Renal cortex interstitium (tissue), 11 donors: ENCODE data around the gene MDK. TPM values are rescaled to one million over a fixed set of nuclear protein-coding genes. Genes with fewer than 3 reads are reported as not detected.

Experiments used
- DNase-seq, 11 donors: peaks; one replicate each; pipeline ENCODE4 v3.0.0-alpha.2; 2013; ENCODE audit warnings: low read depth in 9 of 11, low spot score in 4 of 11; ENCODE audit errors: extremely low read depth in 1 of 11
- polyA plus RNA-seq, 3 donors: library from polyadenylated mRNA; unstranded; fragments of 120-200 nt; gene quantifications; one replicate each; pipeline ENCODE4 v1.2.1, GENCODE V29; 2013; ENCODE audit not compliant: insufficient read length in 3 of 3

MDK gene
- polyA plus RNA-seq, 3 donors: 660 to 1,040 (median 819) TPM

DNA sequence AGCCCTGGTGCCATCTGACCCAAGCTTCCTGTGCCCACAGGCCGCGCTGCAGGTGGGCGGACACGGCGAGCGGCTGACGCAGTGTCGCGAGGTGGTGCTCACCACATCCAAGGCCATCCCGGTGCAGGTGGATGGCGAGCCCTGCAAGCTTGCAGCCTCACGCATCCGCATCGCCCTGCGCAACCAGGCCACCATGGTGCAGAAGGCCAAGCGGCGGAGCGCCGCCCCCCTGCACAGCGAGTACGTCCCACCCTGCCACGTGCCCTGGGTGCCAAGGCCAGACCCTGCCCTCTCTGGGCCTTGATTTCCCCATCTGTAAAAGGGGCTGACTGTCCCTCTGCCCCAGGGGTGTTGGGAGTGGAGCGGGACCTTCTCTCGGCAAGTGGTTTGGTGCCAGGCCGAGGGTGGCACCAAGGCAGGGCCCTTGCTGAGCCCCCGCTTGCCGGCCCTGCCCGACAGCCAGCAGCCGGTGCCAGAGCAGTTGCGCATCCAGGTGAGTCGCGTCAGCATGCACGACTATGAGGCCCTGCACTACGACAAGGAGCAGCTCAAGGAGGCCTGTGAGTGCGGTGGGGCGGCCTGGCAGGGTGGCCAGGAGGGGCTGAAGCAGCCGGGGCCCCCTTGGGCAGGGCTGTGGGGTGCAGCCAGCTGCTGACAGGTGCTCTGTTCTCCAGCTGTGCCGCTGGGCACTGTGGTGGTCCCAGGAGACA is 5.9 kb upstream of the MDK start:
- DNase-seq: no peak

DNA sequence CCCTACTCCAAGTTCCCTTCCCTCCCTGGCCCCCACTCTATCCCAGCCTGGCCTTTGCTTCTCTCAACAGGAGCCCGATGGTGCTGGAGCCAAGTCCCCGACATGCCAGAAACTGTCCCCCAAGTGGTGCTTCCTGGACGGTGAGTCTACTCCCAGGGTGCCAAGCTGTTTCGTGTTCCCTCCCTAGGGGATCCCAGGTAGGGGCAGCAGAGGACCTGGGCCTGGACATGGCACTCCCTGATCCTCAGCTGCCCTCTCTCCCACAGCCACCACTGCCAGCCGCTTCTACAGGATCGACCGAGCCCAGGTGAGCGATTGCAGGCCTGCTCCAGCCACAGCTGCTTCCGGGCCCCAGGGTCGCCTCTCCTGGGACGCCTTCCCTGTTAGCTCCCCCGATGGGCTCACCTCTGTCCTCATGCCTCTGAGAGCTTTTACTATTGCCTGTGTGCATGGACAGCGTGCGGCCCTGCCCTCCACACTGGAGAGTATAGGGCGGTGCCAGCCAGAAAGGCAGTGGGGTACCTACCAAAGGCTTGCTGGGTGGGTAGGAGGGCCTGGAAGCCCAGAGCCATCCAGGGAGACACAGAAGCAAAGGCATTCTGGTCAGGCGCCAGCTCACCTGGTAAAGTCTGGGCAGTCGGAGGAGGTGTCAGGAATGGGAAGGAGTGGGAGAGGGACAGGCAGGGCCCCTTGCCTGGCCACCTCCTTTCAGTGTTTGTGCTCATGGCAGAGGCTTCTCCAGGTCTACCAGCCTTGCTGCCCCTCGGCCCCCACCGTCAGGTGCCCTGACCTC is 5.0 kb upstream of the MDK start:
- DNase-seq: no peak

DNA sequence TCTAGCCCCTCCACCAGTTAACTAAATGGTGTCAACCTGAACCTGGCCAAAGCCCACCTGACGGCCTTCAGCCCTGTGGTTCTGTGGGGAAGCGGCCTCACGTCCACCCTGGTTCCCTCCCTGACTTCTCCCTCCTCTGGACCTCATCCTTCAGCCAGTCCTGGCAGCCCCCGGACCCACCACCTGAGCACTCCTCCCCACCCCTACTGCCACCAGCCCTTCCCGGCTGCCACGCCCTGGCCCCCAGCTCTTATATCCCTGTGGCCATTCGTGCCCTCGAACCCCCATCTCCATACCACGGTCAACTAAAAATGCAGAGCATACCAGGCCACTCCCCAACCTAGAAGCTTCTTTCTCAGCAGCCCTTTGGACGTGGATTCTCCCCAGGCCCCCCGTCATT is 4.2 kb upstream of the MDK start:
- no peak for DNase-seq

DNA sequence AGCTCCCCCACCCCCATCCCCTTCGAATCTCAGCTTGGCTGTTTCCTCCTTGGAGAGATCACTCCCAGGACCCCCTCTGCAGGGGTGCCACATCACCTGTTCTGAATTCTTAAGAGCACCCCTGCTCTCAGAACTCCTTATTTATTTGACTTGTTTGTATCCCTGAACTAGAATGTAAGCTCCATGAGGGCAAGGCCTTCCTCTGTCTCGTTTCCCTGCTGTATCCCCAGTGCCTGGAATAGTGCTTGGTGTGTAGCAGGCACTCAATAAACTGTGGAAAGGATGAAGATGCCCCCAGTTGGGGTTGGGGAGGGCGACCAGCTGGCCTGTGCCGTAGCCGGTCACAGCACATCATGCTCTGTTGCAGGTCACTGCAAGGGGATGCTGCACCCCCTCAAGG is 3.6 kb upstream of the MDK start:
- DNase-seq: no peak

DNA sequence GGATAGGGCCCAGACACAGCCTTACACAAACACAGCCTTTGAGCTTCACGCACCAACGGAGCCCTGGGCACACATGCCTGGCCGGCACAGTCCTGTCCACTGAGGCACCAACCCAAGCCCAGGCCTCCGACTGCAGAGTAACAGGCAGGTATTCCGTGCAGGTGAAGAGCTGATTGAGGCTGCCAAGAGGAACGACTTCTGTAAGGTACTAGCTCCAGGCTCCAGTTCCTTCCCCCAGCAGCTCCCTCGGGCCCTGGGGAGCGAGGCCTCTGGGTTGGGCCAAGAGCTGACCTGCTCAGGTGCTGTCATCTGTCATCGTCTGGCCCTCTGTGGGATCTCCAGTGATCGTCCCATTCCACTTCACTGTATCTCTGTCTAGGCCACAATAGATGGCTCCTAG is 3.2 kb upstream of the MDK start:
- DNase-seq: no peak

DNA sequence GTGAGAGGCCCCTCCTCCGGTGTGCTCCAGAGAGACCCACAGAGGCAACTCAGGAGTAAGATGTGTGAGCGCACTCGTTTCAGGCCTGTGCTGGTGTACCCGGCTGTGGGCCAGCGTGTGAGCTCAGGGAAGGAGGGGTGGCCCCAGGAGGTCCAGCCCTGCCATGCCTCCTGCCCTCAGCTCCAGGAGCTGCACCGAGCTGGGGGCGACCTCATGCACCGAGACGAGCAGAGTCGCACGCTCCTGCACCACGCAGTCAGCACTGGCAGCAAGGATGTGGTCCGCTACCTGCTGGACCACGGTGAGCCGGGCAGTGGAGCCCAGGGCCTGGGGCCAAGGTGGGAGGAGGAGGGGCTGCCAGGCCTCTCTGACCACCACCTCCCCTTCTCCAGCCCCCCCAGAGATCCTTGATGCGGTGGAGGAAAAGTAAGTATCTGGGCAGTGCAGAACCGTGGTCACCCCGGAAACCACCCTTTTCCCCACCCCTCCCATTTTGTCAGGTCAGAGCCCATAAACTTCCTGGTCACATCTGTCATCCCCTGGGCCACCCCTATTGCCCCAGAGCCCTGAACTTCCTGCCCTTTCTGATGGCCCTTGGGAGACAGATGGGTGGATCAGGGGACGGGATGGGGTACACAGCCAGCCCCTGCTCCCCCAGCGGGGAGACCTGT is 2.5 kb upstream of the MDK start:
- no peak for DNase-seq

DNA sequence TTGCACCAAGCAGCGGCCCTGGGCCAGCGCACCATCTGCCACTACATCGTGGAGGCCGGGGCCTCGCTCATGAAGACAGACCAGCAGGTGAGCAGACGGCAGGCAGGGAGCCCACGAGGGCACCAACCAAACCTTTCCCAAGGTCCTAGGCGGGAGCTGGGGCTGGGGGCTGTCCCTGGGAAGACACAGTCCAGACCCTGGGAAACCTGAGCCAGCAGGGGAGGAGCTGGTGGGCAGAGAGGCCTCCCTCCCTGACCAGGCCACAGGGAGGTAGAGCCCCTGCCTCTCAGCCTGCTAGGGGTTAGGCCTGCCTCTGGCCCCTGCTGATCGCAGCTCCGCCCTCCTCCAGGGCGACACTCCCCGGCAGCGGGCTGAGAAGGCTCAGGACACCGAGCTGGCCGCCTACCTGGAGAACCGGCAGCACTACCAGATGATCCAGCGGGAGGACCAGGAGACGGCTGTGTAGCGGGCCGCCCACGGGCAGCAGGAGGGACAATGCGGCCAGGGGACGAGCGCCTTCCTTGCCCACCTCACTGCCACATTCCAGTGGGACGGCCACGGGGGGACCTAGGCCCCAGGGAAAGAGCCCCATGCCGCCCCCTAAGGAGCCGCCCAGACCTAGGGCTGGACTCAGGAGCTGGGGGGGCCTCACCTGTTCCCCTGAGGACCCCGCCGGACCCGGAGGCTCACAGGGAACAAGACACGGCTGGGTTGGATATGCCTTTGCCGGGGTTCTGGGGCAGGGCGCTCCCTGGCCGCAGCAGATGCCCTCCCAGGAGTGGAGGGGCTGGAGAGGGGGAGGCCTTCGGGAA is 1.8 kb upstream of the MDK start:
- DNase-seq: peak in 3 of 11 donors; percentile 67 to 80 (median 77)

DNA sequence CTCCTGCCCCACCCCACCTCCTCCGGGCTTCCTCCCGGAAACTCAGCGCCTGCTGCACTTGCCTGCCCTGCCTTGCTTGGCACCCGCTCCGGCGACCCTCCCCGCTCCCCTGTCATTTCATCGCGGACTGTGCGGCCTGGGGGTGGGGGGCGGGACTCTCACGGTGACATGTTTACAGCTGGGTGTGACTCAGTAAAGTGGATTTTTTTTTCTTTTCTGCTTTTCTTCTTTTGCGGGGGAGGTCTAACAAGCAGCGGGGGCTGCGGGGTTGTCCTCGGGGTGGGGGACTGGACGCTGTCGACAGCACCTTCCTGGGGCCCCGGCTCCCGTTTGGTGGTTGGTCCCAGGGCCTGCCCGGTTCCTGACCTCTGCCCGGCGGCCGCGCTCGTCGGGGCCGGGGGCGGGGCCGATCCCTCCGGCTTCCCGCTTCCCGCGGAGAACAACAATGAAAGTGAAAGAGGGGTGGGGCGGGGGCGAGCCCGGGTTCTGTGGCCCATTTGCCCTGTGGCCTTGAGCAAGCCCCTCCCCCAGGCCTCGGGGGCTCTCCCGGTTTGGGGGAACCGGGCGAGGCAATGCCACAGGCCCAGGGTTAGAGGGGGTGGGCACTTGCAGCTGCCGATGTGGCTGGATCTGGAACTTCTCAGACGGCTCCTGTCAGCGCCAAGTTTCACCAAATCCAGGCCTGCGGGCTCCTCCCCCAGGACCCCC is 975 bp upstream of the MDK start:
- DNase-seq: no peak

DNA sequence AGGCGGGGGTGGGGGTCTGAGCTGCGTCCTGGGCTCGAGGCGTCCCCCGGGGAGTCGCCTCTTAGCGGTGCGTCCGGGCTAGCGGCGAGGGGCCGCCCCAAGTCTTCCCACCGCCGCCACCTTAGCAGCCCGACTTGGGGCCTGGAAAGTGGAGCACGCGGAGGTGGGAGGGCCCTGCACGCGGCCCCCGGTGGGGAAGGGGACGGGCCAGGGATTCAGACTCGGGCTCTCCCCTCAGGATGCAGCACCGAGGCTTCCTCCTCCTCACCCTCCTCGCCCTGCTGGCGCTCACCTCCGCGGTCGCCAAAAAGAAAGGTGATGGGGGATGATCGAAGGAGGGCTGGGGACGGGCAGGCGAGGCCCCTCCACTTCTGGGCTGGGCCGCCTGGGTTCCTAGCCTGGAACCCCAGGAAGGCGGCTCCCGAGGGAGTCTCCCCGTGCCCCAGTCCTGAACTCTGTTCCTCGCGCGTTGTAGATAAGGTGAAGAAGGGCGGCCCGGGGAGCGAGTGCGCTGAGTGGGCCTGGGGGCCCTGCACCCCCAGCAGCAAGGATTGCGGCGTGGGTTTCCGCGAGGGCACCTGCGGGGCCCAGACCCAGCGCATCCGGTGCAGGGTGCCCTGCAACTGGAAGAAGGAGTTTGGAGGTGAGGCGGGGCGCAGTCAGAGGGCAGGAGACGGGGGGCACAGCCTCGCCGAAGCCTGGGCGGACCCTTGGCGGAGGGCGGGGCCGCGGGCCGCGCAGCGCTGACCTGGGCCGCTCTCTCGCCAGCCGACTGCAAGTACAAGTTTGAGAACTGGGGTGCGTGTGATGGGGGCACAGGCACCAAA is 563 bp downstream of the MDK start:
- no peak for DNase-seq

DNA sequence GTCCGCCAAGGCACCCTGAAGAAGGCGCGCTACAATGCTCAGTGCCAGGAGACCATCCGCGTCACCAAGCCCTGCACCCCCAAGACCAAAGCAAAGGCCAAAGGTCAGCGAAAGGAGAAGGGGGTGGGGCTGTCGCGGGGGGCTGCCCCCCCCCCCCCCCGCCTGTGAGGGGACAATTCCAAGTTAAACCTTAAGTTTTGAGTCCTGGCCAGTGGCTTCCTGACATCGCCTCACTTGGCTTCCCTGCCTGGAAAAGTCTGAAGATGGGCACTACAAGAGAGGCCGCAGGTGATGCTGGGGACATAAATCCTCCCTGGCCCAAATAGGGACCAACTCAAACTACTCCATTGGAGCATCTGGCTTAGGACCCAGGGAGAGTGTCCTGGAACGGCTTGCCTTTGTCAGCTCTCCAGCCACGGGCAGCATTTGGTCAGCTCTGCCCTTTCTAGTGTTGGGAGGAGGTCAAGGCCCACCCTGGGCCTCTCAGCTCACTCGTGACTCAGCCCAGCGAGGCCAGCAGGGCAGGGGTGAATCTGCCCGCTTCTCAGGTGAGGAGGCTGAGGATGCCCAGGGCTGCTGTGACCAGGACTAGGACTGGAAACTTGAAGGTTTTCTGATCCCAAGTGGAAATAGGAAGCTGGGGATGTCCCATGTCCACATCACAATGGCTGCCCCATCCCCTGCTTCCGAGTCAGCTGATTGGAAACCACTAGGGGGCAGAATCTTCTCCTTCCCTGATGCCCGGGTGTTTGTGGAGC is 1.4 kb downstream of the MDK start:
- no peak for DNase-seq

DNA sequence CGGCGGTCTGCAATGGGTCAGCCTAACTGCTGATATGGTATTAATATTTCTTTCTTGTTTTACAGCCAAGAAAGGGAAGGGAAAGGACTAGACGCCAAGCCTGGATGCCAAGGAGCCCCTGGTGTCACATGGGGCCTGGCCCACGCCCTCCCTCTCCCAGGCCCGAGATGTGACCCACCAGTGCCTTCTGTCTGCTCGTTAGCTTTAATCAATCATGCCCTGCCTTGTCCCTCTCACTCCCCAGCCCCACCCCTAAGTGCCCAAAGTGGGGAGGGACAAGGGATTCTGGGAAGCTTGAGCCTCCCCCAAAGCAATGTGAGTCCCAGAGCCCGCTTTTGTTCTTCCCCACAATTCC is 1.9 kb downstream of the MDK start:
- no peak for DNase-seq

DNA sequence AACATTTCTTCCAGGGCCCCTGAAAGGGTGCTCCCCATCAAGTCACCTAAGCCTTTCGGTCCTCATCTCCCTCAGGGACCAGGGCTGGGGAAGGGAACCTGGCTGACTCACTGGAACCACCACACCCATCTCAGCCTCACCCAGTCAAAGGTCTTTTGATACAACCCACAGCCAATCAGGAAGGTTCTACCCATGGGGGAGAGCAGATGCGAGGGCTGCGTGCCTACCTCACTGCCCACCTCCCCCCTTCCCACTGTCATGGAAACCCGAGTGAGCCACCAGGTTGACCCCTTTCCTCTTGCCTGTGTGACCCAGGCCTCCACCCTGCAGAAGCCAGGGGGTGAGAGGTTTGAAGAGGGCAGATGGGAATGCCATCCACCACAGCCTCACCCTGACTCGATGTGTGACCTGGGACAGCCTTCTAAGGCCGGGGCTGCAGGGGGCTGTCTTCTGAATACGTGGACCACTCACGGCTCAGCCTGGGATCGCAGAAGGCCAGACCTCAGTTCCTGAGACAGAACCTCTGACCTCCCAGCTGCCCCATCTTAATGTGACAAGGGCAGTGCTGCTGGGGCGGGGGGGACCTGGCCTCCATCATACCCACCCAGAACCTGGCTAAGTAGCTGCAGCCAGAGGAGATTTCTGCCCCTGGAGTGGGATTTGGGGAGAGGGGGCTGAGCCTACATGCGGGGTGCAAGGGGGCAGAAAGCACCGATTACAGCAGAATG is 2.7 kb downstream of the MDK start:
- no peak for DNase-seq

DNA sequence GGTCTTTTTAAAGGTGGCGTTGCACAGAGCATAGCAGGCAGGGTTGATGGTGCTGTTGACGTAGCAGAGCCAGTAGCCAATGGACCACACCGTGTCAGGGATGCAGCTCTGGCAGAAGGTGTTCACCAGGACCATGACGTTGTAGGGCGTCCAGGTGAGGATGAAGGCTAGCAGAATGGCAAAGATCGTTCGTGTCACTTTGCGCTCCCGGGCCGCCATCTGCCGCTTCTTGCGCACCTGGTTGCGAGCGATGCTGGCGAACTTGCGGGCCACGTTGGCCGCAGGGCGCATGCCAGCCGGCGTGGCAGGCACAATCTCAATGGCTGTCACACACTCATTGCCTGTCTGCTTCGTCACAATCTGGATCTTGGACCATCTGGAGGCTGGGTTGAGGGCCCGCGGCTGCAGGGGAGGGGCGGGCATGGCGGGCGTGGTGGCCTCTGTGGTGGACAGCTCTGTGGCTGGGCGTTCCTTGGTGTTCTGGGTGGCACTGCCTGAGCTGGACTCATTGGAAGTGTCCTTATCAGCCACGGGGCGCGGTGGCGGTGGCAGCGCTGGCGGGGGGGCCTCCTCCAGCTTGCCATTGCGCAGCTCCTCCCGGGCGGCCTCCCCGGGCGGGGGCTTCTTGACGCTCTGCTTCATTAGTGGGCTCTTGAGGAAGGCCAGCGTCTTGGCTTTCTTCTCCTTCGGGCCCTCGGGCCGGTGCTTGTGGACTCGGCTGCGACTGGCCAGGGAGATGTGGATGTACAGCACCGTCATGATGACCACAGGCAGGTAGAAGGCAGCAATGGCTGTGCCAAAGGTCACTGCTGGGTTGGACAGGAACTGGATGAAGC is 3.9 kb downstream of the MDK start:
- DNase-seq: no peak

DNA sequence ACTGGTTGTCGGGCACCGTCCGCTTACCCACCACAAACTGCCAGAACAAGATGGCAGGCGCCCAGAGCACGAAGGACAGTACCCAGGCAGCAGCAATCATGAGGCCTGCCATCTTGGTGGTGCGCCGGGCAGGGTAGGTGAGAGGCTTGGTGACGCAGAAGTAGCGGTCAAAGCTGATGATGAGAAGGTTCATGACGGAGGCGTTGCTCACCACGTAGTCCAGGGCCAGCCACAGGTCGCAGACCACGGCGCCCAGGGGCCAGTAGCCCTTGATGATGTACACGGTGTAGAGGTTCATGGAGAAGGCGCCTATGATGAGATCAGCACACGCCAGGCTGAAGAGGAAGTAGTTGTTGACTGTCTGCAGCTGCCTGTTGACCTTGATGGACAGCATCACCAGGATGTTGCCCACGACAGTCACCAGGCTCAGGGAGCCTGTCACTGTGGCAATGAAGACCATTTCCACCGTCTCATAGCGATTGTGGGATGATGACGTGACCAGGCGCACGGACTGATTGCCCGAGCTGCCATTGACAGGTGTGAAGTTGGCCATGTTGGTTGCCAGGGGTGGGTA is 4.6 kb downstream of the MDK start:
- no peak for DNase-seq

DNA sequence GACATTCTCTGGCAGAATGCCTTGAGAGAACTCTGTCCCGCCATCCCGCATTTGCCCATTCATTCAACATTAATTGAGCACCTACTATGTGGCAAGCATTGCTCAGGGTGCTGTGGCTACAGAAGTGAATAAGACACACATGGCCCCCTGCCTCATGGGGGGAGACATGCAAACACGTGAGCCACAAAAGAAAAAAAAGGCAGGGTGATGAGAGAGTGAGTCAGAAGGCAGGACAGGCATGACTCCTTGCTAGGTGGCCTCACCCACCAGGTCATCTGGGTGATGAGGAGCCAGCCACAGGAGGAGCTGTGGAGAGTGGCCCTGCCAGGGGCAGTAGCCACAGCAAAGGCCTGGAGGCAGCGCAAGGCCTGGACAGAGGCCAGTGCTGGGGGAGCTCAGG is 5.2 kb downstream of the MDK start:
- no peak for DNase-seq

DNA sequence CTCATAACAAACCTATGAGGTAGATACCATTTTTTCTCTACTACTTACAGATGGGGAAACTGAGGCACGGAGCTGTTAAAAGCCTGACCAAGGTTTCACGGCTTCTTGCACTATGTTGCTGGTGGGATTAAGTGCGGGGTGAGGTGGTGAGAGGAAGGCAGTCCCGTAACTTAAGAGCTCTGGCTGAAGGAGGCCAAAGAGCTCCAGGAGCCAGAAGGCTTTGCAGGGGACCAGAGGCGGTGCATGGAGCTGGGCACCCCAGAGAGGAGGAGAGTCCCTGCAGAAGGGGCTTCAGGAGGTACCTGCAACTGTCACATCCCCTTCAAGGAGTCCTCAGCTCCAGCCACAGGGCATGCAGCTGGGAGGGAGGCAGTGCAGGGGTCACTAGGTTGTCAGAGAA is 6.0 kb downstream of the MDK start:
- DNase-seq: no peak
